Endothelial cell of umbilical vein (primary cell): ENCODE measurements around the gene KATNAL2.

Source experiments
- CTCF ChIP-seq, 2 donors: IDR thresholded peaks; 1 replicate in 1 of 2; 2 replicates in 1 of 2; pipeline ENCODE4 v1.5.1; 2011; ENCODE audit warnings: low read length in 2 of 2, mild to moderate bottlenecking in 2 of 2, moderate library complexity in 2 of 2, control low read depth in 1 of 2, inconsistent platforms in 1 of 2, low read depth in 1 of 2; ENCODE audit not compliant: insufficient read depth in 1 of 2; ENCODE audit errors: extremely low read depth in 1 of 2
- POLR2A ChIP-seq: IDR thresholded peaks from 2 replicates; pipeline ENCODE4 v1.6.1; 2012; ENCODE audit warnings: low read depth, mild to moderate bottlenecking, control low read depth, low read length

GRCh38 chr18:46903406-46903805, 14.0 kb upstream of the KATNAL2 start:
- TF ChIP-seq CTCF (IDR thresholded peaks at IDR 0.05; ENCODE audit: extremely low read depth in 1 of 2, insufficient read depth in 1 of 2, low read depth in 1 of 2, low read length in 2 of 2), result no peak
- TF ChIP-seq POLR2A, result no peak
